Measurements from ENCODE around the gene MACROD1. TPM values are rescaled to one million over a fixed set of nuclear protein-coding genes. Genes with fewer than 3 reads are reported as not detected.

MACROD1 gene
- total RNA-seq, 8 experiments from 2014 or later: 10.2 to 47.7 (median 16.6) TPM

- Histone ChIP-seq H3K27ac (no peak overlapping the region), H3K4me3 (no peak overlapping the region), H3K4me1 (replicated peaks in 1 of 2) (peaks cover 49 to 50% of the 10 kb centered on the region in 2 donors)
- in situ Hi-C loops (cut with MboI; ENCODE audit: low pct_unique_long_range_greater_than_20kb in 2 of 9, low sequenced_read_pairs in 9 of 9, unreplicated experiment in 9 of 9): loop anchor here in 1 of 9 experiments (25.0 kb wide), 1 partner anchor 95 kb away; the partner anchor contains the start of gene FLRT1
- WGBS, 10 experiments: 60 to 100% (median 69%) methylated on average over 1 to 7 of the region's 13 CpGs; no CpG with 5 or more reads in 6 of the 10 experiments
- peak in 1 of 8 experiments; percentile 14 for ATAC-seq (replicated peaks in 6 of 8)
Observed at GRCh38 chr11:64132191-64132771, 33.6 kb downstream of the MACROD1 start.

- ATAC-seq (replicated peaks in 6 of 8): peak in 4 of 8 experiments; percentile 18 to 46 (median 34)
- 37 to 60% methylated on average over 1 to 3 of the region's 9 CpGs; no CpG with 5 or more reads in 8 of the 10 experiments for WGBS, 10 experiments
- H3K4me3 ChIP-seq: no peak overlapping the region
- in situ Hi-C loops (cut with MboI; ENCODE audit: low pct_unique_long_range_greater_than_20kb in 2 of 9, low sequenced_read_pairs in 9 of 9, unreplicated experiment in 9 of 9): loop anchor here in 1 of 9 experiments (25.0 kb wide), 1 partner anchor 94 kb away; the partner anchor contains the start of gene FLRT1
- H3K27ac ChIP-seq: no peak overlapping the region
- peaks cover 45 to 51% of the 10 kb centered on the region in 2 donors for H3K4me1 ChIP-seq (replicated peaks in 1 of 2)
Observed at GRCh38 chr11:64131683-64132190, 34.2 kb downstream of the MACROD1 start.

GRCh38 chr11:64130618-64131017 is 35.3 kb downstream of the MACROD1 start:
- Histone ChIP-seq H3K27ac (no peak overlapping the region), H3K4me1 (replicated peaks in 1 of 2) (peaks cover 36 to 50% of the 10 kb centered on the region in 2 donors), H3K4me3 (no peak overlapping the region)
- in situ Hi-C loops (cut with MboI; ENCODE audit: low pct_unique_long_range_greater_than_20kb in 2 of 9, low sequenced_read_pairs in 9 of 9, unreplicated experiment in 9 of 9): loop anchor here in 1 of 9 experiments (25.0 kb wide), 1 partner anchor 93 kb away; the partner anchor contains the start of gene FLRT1
- ATAC-seq (replicated peaks in 6 of 8): peak in 3 of 8 experiments; percentile 20 to 35 (median 30)
- WGBS, 10 experiments: 60 to 100% (median 80%) methylated on average over 1 to 5 of the region's 13 CpGs; no CpG with 5 or more reads in 4 of the 10 experiments

- H3K4me3 ChIP-seq: no peak overlapping the region
- WGBS, 10 experiments: 100% methylated on average over 1 to 2 of the region's 8 CpGs; no CpG with 5 or more reads in 8 of the 10 experiments
- peaks cover 27 to 44% of the 10 kb centered on the region in 2 donors for H3K4me1 ChIP-seq (replicated peaks in 1 of 2)
- no peak for ATAC-seq (replicated peaks in 6 of 8)
- in situ Hi-C loops (cut with MboI; ENCODE audit: low pct_unique_long_range_greater_than_20kb in 2 of 9, low sequenced_read_pairs in 9 of 9, unreplicated experiment in 9 of 9): loop anchor here in 1 of 9 experiments (25.0 kb wide), 1 partner anchor 92 kb away; the partner anchor contains the start of gene FLRT1
- no peak overlapping the region for H3K27ac ChIP-seq
Observed at GRCh38 chr11:64129403-64129802, 36.5 kb downstream of the MACROD1 start.

DNA sequence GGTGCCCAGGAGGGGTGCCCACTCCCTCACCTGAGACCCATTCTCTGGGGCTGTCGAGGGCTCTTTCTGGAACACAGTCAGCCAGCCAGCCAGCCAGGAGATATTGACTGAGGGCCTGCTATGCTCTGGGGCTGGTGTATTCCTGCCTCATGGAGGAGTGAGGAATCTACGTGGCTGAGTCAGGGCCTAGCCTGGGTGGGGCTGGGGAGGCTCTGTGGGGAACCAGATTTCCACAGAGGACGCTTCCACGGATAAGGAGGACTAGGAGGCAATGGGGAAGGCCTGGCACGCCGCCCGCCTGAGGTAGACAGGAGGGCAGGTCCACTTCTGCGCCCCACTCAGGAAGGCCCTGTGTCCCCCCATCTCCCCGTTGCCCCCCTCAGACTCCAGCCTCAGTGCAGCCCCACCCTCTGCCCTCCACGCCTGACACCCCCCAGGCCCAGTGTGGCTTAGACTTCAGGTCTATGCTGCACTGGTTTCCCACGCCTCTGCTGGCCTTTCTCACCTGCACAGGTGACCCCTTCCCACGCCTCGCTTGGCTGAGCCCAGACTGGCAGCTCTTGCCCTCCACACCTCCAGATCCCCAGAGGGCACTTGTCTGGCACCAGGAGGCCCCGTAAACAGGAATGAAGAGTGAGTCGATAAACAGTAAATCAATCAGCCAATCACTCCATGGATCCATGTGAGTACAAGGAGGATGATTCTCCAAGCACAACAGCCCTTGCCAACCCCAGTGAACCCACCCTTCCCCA is 37.5 kb downstream of the MACROD1 start:
- H3K4me3 ChIP-seq: no peak overlapping the region
- peak in 2 of 8 experiments; percentile 64 to 69 for ATAC-seq (replicated peaks in 6 of 8)
- WGBS, 10 experiments: 40 to 93% (median 69%) methylated on average over 1 to 3 of the region's 15 CpGs; no CpG with 5 or more reads in 6 of the 10 experiments
- in situ Hi-C loops (cut with MboI; ENCODE audit: low pct_unique_long_range_greater_than_20kb in 2 of 9, low sequenced_read_pairs in 9 of 9, unreplicated experiment in 9 of 9): loop anchor here in 1 of 9 experiments (25.0 kb wide), 1 partner anchor 91 kb away; the partner anchor contains the start of gene FLRT1
- peaks cover 27 to 44% of the 10 kb centered on the region in 2 donors for H3K4me1 ChIP-seq (replicated peaks in 1 of 2)
- no peak overlapping the region for H3K27ac ChIP-seq

DNA sequence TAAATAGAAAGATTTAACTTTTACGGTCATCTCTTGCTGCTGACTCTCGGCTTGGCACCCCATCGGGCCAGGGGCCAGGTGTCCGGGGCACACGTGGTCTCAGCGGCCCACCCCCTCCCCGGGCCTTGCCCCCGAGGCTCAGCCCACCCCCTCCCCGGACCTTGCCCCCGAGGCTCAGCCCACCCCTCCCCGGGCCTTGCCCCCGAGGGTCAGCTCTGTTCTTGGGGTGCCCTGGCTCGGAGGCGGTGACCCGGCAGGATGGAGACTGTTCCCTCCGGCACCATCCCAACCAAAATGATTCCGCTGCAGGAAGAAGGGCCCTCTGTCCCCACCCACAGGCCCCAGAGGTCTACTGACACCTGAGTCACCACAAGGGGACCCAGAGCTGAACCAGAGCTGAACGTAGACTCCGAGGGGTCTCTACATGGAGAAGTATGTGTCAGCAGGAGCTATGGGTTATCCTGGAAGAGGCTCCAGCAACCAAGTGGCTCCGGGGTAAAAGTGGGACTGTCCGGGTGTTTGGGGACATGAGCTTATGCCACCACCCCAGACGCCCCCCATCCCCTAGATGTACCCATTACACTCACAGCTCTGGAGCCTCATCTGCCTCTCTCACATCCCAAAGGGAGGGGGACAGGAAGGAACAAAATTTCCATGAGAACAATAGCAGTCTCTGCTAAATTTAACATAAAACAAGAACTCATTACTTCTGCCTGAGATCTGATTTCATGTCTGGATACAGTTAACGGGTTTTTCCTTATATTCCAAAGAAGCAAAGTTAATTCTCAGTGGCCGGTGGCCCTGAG is 38.4 kb downstream of the MACROD1 start:
- WGBS, 10 experiments: 20 to 100% (median 81%) methylated on average over 1 to 4 of the region's 24 CpGs; no CpG with 5 or more reads in 4 of the 10 experiments
- ATAC-seq (replicated peaks in 6 of 8): peak in 2 of 8 experiments; percentile 6 to 27
- H3K4me1 ChIP-seq (replicated peaks in 1 of 2): peaks cover 30 to 50% of the 10 kb centered on the region in 2 donors

GRCh38 chr11:64126796-64127195 is 39.1 kb downstream of the MACROD1 start:
- Histone ChIP-seq H3K4me1 (replicated peaks in 1 of 2) (peaks cover 30 to 50% of the 10 kb centered on the region in 2 donors), H3K27ac (no peak overlapping the region), H3K4me3 (no peak overlapping the region)
- 81 to 100% (median 92%) methylated on average over 1 to 14 of the region's 17 CpGs; no CpG with 5 or more reads in 4 of the 10 experiments for WGBS, 10 experiments
- ATAC-seq (replicated peaks in 6 of 8): no peak
- in situ Hi-C loops (cut with MboI; ENCODE audit: low pct_unique_long_range_greater_than_20kb in 2 of 9, low sequenced_read_pairs in 9 of 9, unreplicated experiment in 9 of 9): loop anchor here in 1 of 9 experiments (25.0 kb wide), 1 partner anchor 89 kb away; the partner anchor contains the start of gene FLRT1

More for the DNA sequence above, 38.4 kb downstream of the MACROD1 start:
- H3K27ac ChIP-seq: no peak overlapping the region
- H3K4me3 ChIP-seq: no peak overlapping the region
- in situ Hi-C loops (cut with MboI; ENCODE audit: low pct_unique_long_range_greater_than_20kb in 2 of 9, low sequenced_read_pairs in 9 of 9, unreplicated experiment in 9 of 9): loop anchor here in 1 of 9 experiments (25.0 kb wide), 1 partner anchor 90 kb away; the partner anchor contains the start of gene FLRT1

- H3K4me1 ChIP-seq (replicated peaks in 1 of 2): peaks cover 30 to 50% of the 10 kb centered on the region in 2 donors
- 40 to 100% (median 81%) methylated on average over 1 to 5 of the region's 12 CpGs; no CpG with 5 or more reads in 4 of the 10 experiments for WGBS, 10 experiments
- H3K4me3 ChIP-seq: no peak overlapping the region
- in situ Hi-C loops (cut with MboI; ENCODE audit: low pct_unique_long_range_greater_than_20kb in 2 of 9, low sequenced_read_pairs in 9 of 9, unreplicated experiment in 9 of 9): loop anchor here in 1 of 9 experiments (25.0 kb wide), 1 partner anchor 89 kb away; the partner anchor contains the start of gene FLRT1
- ATAC-seq (replicated peaks in 6 of 8): no peak
- no peak overlapping the region for H3K27ac ChIP-seq
Observed at GRCh38 chr11:64126371-64126770, 39.5 kb downstream of the MACROD1 start.

- in situ Hi-C loops (cut with MboI; ENCODE audit: low pct_unique_long_range_greater_than_20kb in 2 of 9, low sequenced_read_pairs in 9 of 9, unreplicated experiment in 9 of 9): loop anchor here in 1 of 9 experiments (25.0 kb wide), 1 partner anchor 88 kb away; the partner anchor contains the start of gene FLRT1
- WGBS, 10 experiments: 72 to 100% (median 82%) methylated on average over 1 to 9 of the region's 14 CpGs; no CpG with 5 or more reads in 4 of the 10 experiments
- ATAC-seq (replicated peaks in 6 of 8): no peak
- no peak overlapping the region for H3K4me3 ChIP-seq
- peaks cover 33 to 50% of the 10 kb centered on the region in 2 donors for H3K4me1 ChIP-seq (replicated peaks in 1 of 2)
- H3K27ac ChIP-seq: no peak overlapping the region
Observed at GRCh38 chr11:64125676-64126075, 40.2 kb downstream of the MACROD1 start.

DNA sequence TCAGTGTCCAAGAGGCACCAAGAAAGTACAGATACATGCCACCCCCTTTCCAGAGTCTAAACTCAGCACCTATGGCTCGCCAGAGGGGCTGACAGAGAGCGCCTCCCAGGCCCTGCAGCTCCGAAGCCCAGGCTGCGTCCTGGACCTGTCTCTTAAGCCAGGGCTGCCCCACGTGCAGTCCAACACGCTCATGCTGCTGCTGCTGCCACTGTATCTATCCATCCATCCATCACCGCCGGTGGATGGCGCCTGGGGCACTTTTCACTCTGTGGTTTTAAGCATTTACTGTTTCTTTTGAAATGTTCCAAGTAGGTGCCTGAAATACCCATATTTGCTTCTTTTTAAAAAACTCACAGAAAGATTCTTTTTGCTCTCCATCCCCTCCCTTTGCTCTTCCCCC is 41.8 kb downstream of the MACROD1 start:
- Histone ChIP-seq H3K27ac (no peak overlapping the region), H3K4me3 (no peak overlapping the region), H3K4me1 (replicated peaks in 1 of 2) (peaks cover 41 to 60% of the 10 kb centered on the region in 2 donors)
- peak in 1 of 8 experiments; percentile 9 for ATAC-seq (replicated peaks in 6 of 8)
- in situ Hi-C loops (cut with MboI; ENCODE audit: low pct_unique_long_range_greater_than_20kb in 2 of 9, low sequenced_read_pairs in 9 of 9, unreplicated experiment in 9 of 9): no loop called here
- WGBS, 10 experiments: 40 to 100% (median 62%) methylated on average over 1 to 3 of the region's 9 CpGs; no CpG with 5 or more reads in 5 of the 10 experiments

- H3K27ac ChIP-seq: no peak overlapping the region
- ATAC-seq (replicated peaks in 6 of 8): no peak
- 90 to 100% methylated on average over 2 of the region's 3 CpGs; no CpG with 5 or more reads in 8 of the 10 experiments for WGBS, 10 experiments
- no peak overlapping the region for H3K4me3 ChIP-seq
- peaks cover 46 to 65% of the 10 kb centered on the region in 2 donors for H3K4me1 ChIP-seq (replicated peaks in 1 of 2)
- in situ Hi-C loops (cut with MboI; ENCODE audit: low pct_unique_long_range_greater_than_20kb in 2 of 9, low sequenced_read_pairs in 9 of 9, unreplicated experiment in 9 of 9): no loop called here
Observed at GRCh38 chr11:64123679-64124078, 42.2 kb downstream of the MACROD1 start.
